DND-41 (cell line): ENCODE data around the gene NEURL1.

Experiments used
- ATAC-seq: fragments of 200-7000 bp; cut with Tn5 transposase; 3 replicates; pipeline ENCODE4 v1.9.1; 2021; ENCODE audit warnings: low read depth; ENCODE audit not compliant: insufficient read depth
- DNase-seq: peaks from one replicate; pipeline ENCODE4 v3.0.0-alpha.2; 2020
- H2AFZ ChIP-seq: 2 replicates; pipeline ENCODE4 v1.6.0; 2012; ENCODE audit warnings: low read depth, low read length
- H3K27ac ChIP-seq: 2 replicates; pipeline ENCODE4 v1.5.1; 2012; ENCODE audit warnings: low read length, inconsistent platforms
- H3K27me3 ChIP-seq: fragments of 200-600 bp; sonication (generic); 2 replicates; pipeline ENCODE4 v1.6.0; 2012; ENCODE audit warnings: low read length, mild to moderate bottlenecking, inconsistent platforms; ENCODE audit not compliant: insufficient read depth, poor library complexity
- H3K36me3 ChIP-seq: 2 replicates; pipeline ENCODE4 v1.5.1; 2012; ENCODE audit warnings: low read length, inconsistent platforms; ENCODE audit not compliant: insufficient read depth
- H3K4me1 ChIP-seq: 2 replicates; pipeline ENCODE4 v1.5.1; 2012; ENCODE audit warnings: mild to moderate bottlenecking, low read length; ENCODE audit not compliant: insufficient read depth
- H3K4me2 ChIP-seq: 2 replicates; pipeline ENCODE4 v1.6.0; 2012; ENCODE audit warnings: mild to moderate bottlenecking, moderate library complexity, low read length, inconsistent platforms; ENCODE audit not compliant: insufficient read depth
- H3K4me3 ChIP-seq, 2 experiments: fragments of 200-600 bp in 1 of 2; shearing (Covaris generic) in 1 of 2; 2 replicates each; pipeline ENCODE4 v1.5.1; 2012 to 2016; ENCODE audit warnings: inconsistent platforms in 2 of 2, low read length in 2 of 2, mild to moderate bottlenecking in 2 of 2, low read depth in 1 of 2, moderate library complexity in 1 of 2
- H3K79me2 ChIP-seq: 2 replicates; pipeline ENCODE4 v1.6.0; 2012; ENCODE audit warnings: low read length, inconsistent platforms; ENCODE audit not compliant: insufficient read depth
- H3K9ac ChIP-seq: 2 replicates; pipeline ENCODE4 v1.6.0; 2012; ENCODE audit warnings: low read depth, mild to moderate bottlenecking, inconsistent platforms, low read length, moderate library complexity
- H3K9me3 ChIP-seq: 2 replicates; pipeline ENCODE4 v1.5.1; 2012; ENCODE audit warnings: low read length, moderate library complexity, mild to moderate bottlenecking, inconsistent platforms; ENCODE audit not compliant: insufficient read depth, severe bottlenecking
- H4K20me1 ChIP-seq: 2 replicates; pipeline ENCODE4 v1.6.0; 2012; ENCODE audit warnings: low read length; ENCODE audit not compliant: insufficient read depth
- CTCF ChIP-seq: IDR thresholded peaks from 2 replicates; pipeline ENCODE4 v1.5.1; 2012; ENCODE audit warnings: borderline replicate concordance, low read length, moderate library complexity, mild to moderate bottlenecking; ENCODE audit not compliant: poor library complexity, severe bottlenecking; ENCODE audit errors: extremely low read depth
- EZH2 ChIP-seq: IDR thresholded peaks from 3 replicates; pipeline ENCODE4 v1.6.1; 2012; ENCODE audit warnings: borderline replicate concordance, low read depth, mild to moderate bottlenecking, moderate library complexity, low read length, inconsistent platforms; ENCODE audit not compliant: severe bottlenecking

Gene NEURL1

GRCh38 chr10:103609231-103610082, 116.0 kb downstream of the NEURL1 start:
- ATAC-seq (no peak), DNase-seq (no peak)
- Histone ChIP-seq H3K27me3 (no peaks in the 10 kb centered on the region), H3K9me3 (no peaks in the 10 kb centered on the region), H2AFZ (no peak overlapping the region), H3K4me2 (no peak overlapping the region), H3K9ac (no peak overlapping the region), H4K20me1 (no peaks in the 10 kb centered on the region), H3K36me3 (peaks cover 34% of the 10 kb centered on the region), H3K4me1 (no peaks in the 10 kb centered on the region), H3K27ac (no peak overlapping the region), H3K79me2 (no peaks in the 10 kb centered on the region), H3K4me3 (no peak overlapping the region)
- no peak for TF ChIP-seq EZH2

- Histone ChIP-seq H3K4me3 (no peak overlapping the region), H3K9ac (no peak overlapping the region), H3K36me3 (peaks cover 34% of the 10 kb centered on the region), H3K27ac (no peak overlapping the region), H2AFZ (no peak overlapping the region), H3K4me2 (no peak overlapping the region), H3K9me3 (no peaks in the 10 kb centered on the region), H4K20me1 (no peaks in the 10 kb centered on the region), H3K27me3 (no peaks in the 10 kb centered on the region), H3K4me1 (no peaks in the 10 kb centered on the region), H3K79me2 (no peaks in the 10 kb centered on the region)
- ATAC-seq: no peak
- TF ChIP-seq EZH2: no peak
- TF ChIP-seq CTCF: no peak
- no peak for DNase-seq
These were observed 116.6 kb downstream of the NEURL1 start for GRCh38 chr10:103610083-103610472.

DNA sequence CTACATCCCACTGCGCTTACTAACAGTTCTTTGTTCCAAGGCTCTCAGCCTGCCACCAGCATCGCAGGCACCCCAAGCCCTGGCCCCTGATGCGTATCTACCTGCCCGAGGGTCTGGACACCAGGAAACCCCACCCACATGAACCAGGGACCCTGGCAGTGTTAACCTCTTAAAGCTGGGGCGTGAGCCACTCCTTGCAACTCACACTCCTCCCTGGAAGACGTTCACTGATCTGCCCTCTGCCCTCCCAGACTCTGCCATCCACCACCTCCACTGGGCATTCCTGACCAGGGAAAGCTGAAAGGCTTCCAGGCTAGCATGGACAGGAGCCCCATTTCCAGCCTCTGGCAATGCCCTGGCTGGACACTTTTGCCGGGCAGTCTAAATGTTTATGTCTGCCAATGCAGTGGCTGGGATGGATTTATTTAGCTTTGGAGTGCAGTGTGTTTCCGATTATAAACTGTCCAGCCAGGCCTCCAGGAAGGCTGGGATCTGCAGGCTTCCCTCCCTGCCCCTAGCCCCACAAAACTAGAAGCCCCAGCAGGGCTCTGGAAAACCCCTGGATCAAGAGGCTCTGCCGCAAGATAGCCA, 117.5 kb downstream of the NEURL1 start:
- H3K27me3 ChIP-seq: no peaks in the 10 kb centered on the region
- H3K4me2 ChIP-seq: no peak overlapping the region
- ATAC-seq: no peak
- no peak for DNase-seq
- H3K27ac ChIP-seq: no peak overlapping the region
- no peak overlapping the region for H3K9ac ChIP-seq
- H3K4me3 ChIP-seq: no peak overlapping the region
- no peak overlapping the region for H2AFZ ChIP-seq
- H3K4me1 ChIP-seq: no peaks in the 10 kb centered on the region
- H3K79me2 ChIP-seq: no peaks in the 10 kb centered on the region
- TF ChIP-seq CTCF (no peak), EZH2 (no peak)
- H4K20me1 ChIP-seq: no peaks in the 10 kb centered on the region
- H3K9me3 ChIP-seq: no peaks in the 10 kb centered on the region
- peaks cover 28% of the 10 kb centered on the region for H3K36me3 ChIP-seq

DNA sequence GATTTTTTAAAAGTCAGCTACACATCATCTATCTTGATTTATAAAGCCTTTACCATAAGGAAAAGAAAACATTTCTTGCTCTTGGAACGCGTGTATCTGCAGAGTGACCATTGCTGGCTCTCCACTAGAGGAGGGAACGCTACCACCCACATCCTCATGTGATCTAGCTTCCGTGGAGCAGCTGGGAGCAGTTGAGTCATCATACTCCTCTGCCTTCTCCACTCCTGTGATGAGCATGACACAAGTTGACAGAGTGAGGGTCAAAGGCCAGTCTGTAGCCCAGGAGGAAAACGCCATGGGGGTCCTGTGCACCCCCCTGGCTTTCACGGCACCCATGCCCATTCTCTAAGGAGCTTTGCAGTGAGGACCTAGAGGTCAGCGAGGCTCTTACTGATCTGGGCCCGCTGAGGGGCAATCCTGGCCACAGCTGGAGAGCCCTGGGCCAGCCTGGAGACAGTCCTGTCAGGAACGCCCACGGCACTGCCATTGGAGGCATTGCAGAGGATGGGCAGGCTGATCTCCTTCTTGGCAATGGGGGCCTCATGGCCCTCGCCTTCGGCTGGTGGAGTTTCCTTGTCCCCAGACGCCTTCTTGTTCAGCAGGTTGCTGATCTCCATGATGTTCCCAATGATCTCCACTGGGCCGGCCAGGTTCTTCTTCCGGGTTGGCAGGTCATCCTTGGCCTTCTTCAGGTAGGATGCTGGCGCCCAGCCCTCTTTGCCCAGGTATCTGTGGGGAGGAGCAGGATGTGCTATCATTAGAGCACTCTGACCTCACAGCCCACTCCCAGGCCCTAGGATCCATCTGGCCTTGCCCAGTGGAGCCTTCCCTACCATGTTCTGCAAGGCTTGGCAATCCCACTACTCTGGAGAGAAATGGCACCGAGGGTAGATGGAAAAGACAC, 119.2 kb downstream of the NEURL1 start:
- no peak for DNase-seq
- Histone ChIP-seq H3K27ac (no peak overlapping the region), H3K27me3 (no peaks in the 10 kb centered on the region), H3K4me2 (no peak overlapping the region), H3K4me1 (no peaks in the 10 kb centered on the region), H3K9me3 (no peaks in the 10 kb centered on the region), H3K36me3 (peaks cover 33% of the 10 kb centered on the region), H3K4me3 (no peak overlapping the region), H3K9ac (no peak overlapping the region), H4K20me1 (peaks cover 3% of the 10 kb centered on the region; the same call in 1 of the 2 replicates), H3K79me2 (no peaks in the 10 kb centered on the region), H2AFZ (no peak overlapping the region)
- no peak for ATAC-seq
- TF ChIP-seq EZH2 (no peak), CTCF (no peak)
